DMS 273 (cell line): ENCODE data around the gene MID1.

Source experiments
- DNase-seq: peaks from one replicate; lab custom pipeline; 2025; ENCODE audit not compliant: unreplicated experiment; lab: John Stamatoyannopoulos, UW

Gene MID1

GRCh38 chrX:10502961-10503360 lies 117.4 kb downstream of the MID1 start:
- DNase-seq = no peak

GRCh38 chrX:10501611-10502010 lies 118.8 kb downstream of the MID1 start:
- no peak for DNase-seq

- DNase-seq = no peak
Measured at GRCh38 chrX:10496345-10496965, 123.9 kb downstream of the MID1 start.

- no peak for DNase-seq
Measured at GRCh38 chrX:10495677-10496076, 124.7 kb downstream of the MID1 start.

- DNase-seq = no peak
Measured at GRCh38 chrX:10492250-10492649, 128.1 kb downstream of the MID1 start.

DNA sequence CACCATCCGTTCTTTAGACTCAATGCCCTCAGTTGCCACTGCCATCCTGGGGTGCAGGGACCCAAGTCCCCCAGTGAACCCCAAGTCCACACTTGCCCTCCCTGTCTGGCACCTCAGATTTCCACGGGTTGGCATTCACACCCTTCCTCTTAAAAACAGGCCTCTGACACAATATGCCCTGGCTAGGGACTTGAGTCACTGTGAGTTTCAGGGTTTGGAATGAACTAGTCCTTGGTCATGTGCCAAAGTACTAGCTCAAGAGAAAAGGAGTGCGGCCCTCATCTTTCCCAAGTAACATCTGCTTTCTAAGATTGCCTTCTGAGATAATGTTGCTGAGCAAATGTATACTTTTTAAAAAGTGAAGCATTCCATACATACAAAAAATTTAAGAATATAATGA lies 134.0 kb downstream of the MID1 start:
- DNase-seq = peak; percentile 66

DNA sequence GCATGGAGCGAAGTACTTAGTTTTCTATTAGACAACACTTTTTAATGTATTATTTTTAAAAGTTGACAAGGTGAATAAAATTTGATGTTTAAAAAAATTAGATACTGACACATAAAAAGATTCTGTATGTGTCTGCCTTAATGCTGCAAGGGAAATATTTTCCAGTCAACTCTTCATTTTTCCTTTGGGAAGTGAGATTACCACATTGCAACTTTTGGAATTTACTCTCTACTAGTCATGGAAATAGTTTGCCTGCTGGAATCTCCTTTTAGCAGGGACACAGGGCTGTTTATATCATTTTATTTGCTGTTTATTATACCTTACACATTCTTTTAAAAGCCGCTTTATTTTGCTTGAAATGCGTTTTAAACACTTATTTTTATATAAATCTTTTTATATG lies 135.1 kb downstream of the MID1 start:
- no peak for DNase-seq

DNA sequence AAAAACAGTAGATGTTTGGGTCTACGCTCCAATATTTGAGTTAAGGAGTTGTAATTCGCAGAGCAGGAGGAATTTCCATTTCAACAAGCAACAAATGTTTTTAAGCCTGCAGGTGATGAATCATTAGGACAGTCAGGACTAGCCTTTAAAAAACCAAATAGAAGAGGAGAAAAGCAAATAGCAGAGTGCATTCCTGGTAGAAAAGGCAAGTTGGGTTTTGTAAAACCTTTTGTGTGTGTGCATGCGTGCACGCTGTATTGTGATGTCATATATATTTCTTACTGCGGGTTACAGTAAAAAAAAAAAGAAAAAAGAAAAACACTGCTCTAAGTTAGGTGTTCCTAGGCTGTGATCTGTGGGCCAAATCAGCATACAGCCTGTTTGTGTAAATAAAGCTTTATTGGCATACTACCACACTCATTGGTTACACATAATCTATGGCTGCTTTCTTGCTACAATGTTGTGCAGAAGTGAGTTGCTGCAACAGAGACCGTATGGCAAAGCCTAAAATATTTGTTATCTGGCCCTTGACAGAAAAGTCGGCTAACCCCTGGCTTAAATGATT lies 135.6 kb downstream of the MID1 start:
- no peak for DNase-seq

GRCh38 chrX:10483191-10483831 lies 137.1 kb downstream of the MID1 start:
- DNase-seq = no peak

DNA sequence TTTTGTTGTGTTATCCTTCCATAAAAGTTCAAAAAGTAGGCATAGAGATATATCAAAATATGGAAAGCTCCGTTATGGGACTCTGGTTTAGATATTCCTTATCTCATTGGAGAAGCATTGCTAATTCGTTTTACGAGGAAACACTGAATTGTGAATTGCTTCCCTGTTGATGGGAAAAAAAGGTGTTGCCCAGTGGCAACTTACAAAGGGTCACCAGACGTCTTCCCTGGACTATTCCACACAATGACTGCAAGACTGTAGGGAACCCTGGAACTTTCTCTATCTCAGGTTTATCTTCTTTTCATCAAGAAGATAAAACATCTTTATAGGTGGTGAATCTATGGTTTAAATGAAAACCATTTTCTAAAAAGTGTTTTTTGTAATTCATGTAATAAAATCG lies 137.7 kb downstream of the MID1 start:
- no peak for DNase-seq

- DNase-seq = no peak
Measured at GRCh38 chrX:10482261-10482660, 138.1 kb downstream of the MID1 start.

GRCh38 chrX:10480861-10481260 lies 139.5 kb downstream of the MID1 start:
- no peak for DNase-seq

DNA sequence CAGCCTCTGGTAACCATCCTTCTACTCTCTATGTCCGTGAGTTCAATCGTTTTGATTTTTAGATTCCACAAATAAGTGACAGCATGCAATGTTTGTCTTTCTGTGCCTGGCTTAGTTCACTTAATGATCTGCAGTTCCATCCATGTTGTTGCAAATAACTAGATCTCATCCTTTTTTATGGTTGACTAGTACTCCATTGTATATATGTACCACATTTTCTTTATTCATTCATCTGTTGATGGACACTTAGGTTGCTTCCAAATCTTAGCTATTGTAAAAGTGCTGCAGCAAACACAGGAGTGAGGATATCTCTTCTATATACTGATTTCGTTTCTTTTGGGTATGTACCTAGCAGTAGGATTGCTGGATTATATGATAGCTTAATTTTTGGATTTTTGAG lies 140.9 kb downstream of the MID1 start:
- no peak for DNase-seq

- no peak for DNase-seq
Measured at GRCh38 chrX:10477525-10477924, 142.9 kb downstream of the MID1 start.

- no peak for DNase-seq
Measured at GRCh38 chrX:10474913-10475568, 145.3 kb downstream of the MID1 start.

- no peak for DNase-seq
Measured at GRCh38 chrX:10474510-10474909, 145.9 kb downstream of the MID1 start.

DNA sequence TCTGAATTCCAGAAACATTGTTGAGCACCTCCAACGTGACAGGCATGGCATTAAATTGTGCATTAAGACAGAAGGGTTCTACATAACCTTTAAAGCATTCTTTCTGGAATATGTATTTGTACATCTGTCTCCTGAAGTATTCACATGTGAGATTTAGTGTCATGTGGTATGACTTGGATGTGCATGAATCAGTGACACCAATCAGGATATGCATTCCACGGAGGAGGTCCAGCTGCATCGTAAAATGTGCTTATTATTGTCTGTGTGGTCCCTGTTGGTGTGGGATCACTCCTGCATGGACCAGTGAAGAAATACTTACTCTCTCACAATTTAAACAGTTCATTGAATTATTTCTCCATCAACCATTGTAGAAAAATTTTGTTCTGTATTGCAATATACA lies 149.0 kb downstream of the MID1 start:
- DNase-seq = no peak

GRCh38 chrX:10470009-10470408 lies 150.4 kb downstream of the MID1 start:
- no peak for DNase-seq

- DNase-seq = no peak
Measured at GRCh38 chrX:10467793-10468192, 152.6 kb downstream of the MID1 start.

DNA sequence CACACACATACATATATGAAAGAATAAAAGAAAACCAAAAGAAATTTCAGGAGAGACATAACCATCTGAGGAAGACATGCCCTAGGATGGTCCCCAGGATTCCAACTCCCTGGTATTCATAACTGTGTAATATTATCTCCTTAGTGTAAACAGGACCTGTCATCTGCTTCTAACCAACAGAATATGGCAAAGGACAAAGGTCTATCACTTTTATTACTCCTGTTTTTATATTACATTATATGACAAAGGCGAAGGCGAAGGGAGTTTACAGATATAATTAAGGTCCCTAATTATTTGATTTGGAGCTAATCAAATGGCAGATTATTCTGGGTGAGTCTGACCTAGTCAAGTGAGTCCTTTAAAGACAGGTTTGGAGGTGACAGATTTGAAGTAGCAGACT lies 155.1 kb downstream of the MID1 start:
- no peak for DNase-seq

- no peak for DNase-seq
Measured at GRCh38 chrX:10457092-10457491, 163.3 kb downstream of the MID1 start.

- no peak for DNase-seq
Measured at GRCh38 chrX:10453945-10454344, 166.4 kb downstream of the MID1 start.
